Measurements from ENCODE around the gene AGBL3. TPM values are rescaled to one million over a fixed set of nuclear protein-coding genes. Genes with fewer than 3 reads are reported as not detected.

Gene AGBL3
- total and polyA plus RNA-seq, 2 of the 8 experiments (the other 6 are each of a cell fraction or from before 2014, with no cell fraction given), result 1.1 to 1.9 TPM

DNA sequence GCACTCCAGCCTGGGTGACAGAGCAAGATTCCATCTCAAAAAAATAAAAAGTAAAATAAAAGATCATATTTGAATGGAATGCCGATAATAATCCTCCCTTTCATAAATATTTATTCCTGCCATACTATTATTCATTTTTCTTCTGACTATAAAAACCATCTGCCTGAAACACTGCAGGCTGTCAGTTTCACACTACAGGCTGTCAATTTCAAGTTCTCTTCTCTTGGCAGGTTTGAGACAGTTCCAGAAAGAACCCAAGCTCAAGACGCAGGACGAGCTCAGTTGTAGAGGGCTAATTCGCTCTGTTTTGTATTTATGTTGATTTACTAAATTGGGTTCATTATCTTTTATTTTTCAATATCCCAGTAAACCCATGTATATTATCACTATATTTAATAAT is 18.2 kb upstream of the AGBL3 start (continued):
- TF ChIP-seq, protein P1, sequence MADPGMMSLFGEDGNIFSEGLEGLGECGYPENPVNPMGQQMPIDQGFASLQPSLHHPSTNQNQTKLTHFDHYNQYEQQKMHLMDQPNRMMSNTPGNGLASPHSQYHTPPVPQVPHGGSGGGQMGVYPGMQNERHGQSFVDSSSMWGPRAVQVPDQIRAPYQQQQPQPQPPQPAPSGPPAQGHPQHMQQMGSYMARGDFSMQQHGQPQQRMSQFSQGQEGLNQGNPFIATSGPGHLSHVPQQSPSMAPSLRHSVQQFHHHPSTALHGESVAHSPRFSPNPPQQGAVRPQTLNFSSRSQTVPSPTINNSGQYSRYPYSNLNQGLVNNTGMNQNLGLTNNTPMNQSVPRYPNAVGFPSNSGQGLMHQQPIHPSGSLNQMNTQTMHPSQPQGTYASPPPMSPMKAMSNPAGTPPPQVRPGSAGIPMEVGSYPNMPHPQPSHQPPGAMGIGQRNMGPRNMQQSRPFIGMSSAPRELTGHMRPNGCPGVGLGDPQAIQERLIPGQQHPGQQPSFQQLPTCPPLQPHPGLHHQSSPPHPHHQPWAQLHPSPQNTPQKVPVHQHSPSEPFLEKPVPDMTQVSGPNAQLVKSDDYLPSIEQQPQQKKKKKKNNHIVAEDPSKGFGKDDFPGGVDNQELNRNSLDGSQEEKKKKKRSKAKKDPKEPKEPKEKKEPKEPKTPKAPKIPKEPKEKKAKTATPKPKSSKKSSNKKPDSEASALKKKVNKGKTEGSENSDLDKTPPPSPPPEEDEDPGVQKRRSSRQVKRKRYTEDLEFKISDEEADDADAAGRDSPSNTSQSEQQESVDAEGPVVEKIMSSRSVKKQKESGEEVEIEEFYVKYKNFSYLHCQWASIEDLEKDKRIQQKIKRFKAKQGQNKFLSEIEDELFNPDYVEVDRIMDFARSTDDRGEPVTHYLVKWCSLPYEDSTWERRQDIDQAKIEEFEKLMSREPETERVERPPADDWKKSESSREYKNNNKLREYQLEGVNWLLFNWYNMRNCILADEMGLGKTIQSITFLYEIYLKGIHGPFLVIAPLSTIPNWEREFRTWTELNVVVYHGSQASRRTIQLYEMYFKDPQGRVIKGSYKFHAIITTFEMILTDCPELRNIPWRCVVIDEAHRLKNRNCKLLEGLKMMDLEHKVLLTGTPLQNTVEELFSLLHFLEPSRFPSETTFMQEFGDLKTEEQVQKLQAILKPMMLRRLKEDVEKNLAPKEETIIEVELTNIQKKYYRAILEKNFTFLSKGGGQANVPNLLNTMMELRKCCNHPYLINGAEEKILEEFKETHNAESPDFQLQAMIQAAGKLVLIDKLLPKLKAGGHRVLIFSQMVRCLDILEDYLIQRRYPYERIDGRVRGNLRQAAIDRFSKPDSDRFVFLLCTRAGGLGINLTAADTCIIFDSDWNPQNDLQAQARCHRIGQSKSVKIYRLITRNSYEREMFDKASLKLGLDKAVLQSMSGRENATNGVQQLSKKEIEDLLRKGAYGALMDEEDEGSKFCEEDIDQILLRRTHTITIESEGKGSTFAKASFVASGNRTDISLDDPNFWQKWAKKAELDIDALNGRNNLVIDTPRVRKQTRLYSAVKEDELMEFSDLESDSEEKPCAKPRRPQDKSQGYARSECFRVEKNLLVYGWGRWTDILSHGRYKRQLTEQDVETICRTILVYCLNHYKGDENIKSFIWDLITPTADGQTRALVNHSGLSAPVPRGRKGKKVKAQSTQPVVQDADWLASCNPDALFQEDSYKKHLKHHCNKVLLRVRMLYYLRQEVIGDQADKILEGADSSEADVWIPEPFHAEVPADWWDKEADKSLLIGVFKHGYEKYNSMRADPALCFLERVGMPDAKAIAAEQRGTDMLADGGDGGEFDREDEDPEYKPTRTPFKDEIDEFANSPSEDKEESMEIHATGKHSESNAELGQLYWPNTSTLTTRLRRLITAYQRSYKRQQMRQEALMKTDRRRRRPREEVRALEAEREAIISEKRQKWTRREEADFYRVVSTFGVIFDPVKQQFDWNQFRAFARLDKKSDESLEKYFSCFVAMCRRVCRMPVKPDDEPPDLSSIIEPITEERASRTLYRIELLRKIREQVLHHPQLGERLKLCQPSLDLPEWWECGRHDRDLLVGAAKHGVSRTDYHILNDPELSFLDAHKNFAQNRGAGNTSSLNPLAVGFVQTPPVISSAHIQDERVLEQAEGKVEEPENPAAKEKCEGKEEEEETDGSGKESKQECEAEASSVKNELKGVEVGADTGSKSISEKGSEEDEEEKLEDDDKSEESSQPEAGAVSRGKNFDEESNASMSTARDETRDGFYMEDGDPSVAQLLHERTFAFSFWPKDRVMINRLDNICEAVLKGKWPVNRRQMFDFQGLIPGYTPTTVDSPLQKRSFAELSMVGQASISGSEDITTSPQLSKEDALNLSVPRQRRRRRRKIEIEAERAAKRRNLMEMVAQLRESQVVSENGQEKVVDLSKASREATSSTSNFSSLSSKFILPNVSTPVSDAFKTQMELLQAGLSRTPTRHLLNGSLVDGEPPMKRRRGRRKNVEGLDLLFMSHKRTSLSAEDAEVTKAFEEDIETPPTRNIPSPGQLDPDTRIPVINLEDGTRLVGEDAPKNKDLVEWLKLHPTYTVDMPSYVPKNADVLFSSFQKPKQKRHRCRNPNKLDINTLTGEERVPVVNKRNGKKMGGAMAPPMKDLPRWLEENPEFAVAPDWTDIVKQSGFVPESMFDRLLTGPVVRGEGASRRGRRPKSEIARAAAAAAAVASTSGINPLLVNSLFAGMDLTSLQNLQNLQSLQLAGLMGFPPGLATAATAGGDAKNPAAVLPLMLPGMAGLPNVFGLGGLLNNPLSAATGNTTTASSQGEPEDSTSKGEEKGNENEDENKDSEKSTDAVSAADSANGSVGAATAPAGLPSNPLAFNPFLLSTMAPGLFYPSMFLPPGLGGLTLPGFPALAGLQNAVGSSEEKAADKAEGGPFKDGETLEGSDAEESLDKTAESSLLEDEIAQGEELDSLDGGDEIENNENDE (IDR thresholded peaks at IDR 0.05; ENCODE audit: insufficient replicate concordance, low read length), result no peak

Data from H1 (cell line).